HepG2 (cell line): Measurements from ENCODE around the gene MDP1. TPM values are rescaled to one million over a fixed set of nuclear protein-coding genes. Genes with fewer than 3 reads are reported as not detected.

Source experiments
- AGO2 ChIP-seq: fragments of 200-400 bp; formaldehyde crosslinking; optimal IDR thresholded peaks from 2 replicates; pipeline ENCODE3; 2017; ENCODE audit warnings: mild to moderate bottlenecking, low read depth, low read length, moderate library complexity
- ELK4 ChIP-seq: sonication (generic); formaldehyde crosslinking; IDR thresholded peaks from 2 replicates; pipeline ENCODE4 v1.9.0; 2021; ENCODE audit warnings: missing genetic modification reagents, borderline replicate concordance
- GPN1 ChIP-seq: sonication (generic); formaldehyde crosslinking; IDR thresholded peaks from 2 replicates; pipeline ENCODE4 v1.5.1; 2020; ENCODE audit warnings: missing genetic modification reagents, borderline replicate concordance
- HOMEZ ChIP-seq: IDR thresholded peaks from 2 replicates; pipeline ENCODE4 v1.6.1; 2016; ENCODE audit warnings: low read depth
- KDM1A ChIP-seq: IDR thresholded peaks from 2 replicates; pipeline ENCODE4 v1.6.1; 2016; ENCODE audit warnings: missing compliant biosample characterization
- KLF15 ChIP-seq: sonication (generic); formaldehyde crosslinking; IDR thresholded peaks from 2 replicates; pipeline ENCODE4 v1.8.1; 2023; ENCODE audit warnings: borderline replicate concordance, mild to moderate bottlenecking, inconsistent platforms, missing genetic modification reagents, mixed read lengths
- MTA1 ChIP-seq: sonication (generic); formaldehyde crosslinking; IDR thresholded peaks from 2 replicates; pipeline ENCODE4 v1.4.0; 2020; ENCODE audit warnings: missing genetic modification reagents, mild to moderate bottlenecking, borderline replicate concordance
- NONO ChIP-seq, 2 experiments: fragments of 450-650 bp in 1 of 2; sonication (generic) in 1 of 2; formaldehyde crosslinking in 1 of 2; IDR thresholded peaks in 1 of 2; conservative IDR thresholded peaks in 1 of 2; 2 replicates each; pipeline versions ENCODE4 v1.6.1 to v1.8.0; 2017 to 2022; ENCODE audit warnings: mild to moderate bottlenecking in 1 of 2, missing genetic modification reagents in 1 of 2, moderate library complexity in 1 of 2
- NR0B2 ChIP-seq: sonication (generic); formaldehyde crosslinking; IDR thresholded peaks from 2 replicates; pipeline ENCODE4 v1.4.0; 2020; ENCODE audit warnings: mild to moderate bottlenecking, missing genetic modification reagents
- PREB ChIP-seq: sonication (generic); formaldehyde crosslinking; IDR thresholded peaks from 2 replicates; pipeline ENCODE4 v1.4.0; 2020; ENCODE audit warnings: missing genetic modification reagents
- RBFOX2 ChIP-seq: fragments of 200-400 bp; formaldehyde crosslinking; IDR thresholded peaks from 2 replicates; pipeline ENCODE4 v1.6.1; 2017; ENCODE audit warnings: low read depth, mild to moderate bottlenecking, low read length
- ZBTB1 ChIP-seq: sonication (generic); formaldehyde crosslinking; IDR thresholded peaks from 2 replicates; pipeline ENCODE4 v1.4.0; 2020; ENCODE audit warnings: missing genetic modification reagents, borderline replicate concordance
- ZNF414 ChIP-seq: sonication (generic); formaldehyde crosslinking; IDR thresholded peaks from 2 replicates; pipeline ENCODE4 v1.5.0; 2020; ENCODE audit warnings: missing genetic modification reagents
- ZNF513 ChIP-seq: sonication (generic); formaldehyde crosslinking; conservative IDR thresholded peaks from 2 replicates; pipeline ENCODE4 v1.5.0; 2020; ENCODE audit warnings: missing genetic modification reagents
- ZNF607 ChIP-seq: sonication (generic); formaldehyde crosslinking; IDR thresholded peaks from 2 replicates; pipeline ENCODE4 v1.5.1; 2020; ENCODE audit warnings: missing genetic modification reagents, mild to moderate bottlenecking, borderline replicate concordance
- ZNF768 ChIP-seq: sonication (generic); formaldehyde crosslinking; IDR thresholded peaks from 2 replicates; pipeline ENCODE4 v1.4.0; 2020; ENCODE audit warnings: missing genetic modification reagents
- ZNF770 ChIP-seq: sonication (generic); formaldehyde crosslinking; IDR thresholded peaks from 2 replicates; pipeline ENCODE4 v1.5.0; 2020; ENCODE audit warnings: mild to moderate bottlenecking, missing genetic modification reagents
- ZNF83 ChIP-seq: sonication (generic); formaldehyde crosslinking; IDR thresholded peaks from 2 replicates; pipeline ENCODE4 v1.4.0; 2020; ENCODE audit warnings: missing genetic modification reagents, mild to moderate bottlenecking, borderline replicate concordance
- polyA plus RNA-seq, 8 experiments: library from polyadenylated mRNA; depleted of rRNA in 3 of 8; stranded (reverse) in 7 of 8; unstranded in 1 of 8; fragments of >200 nt; fragmentation: Illumina TruSeq in 4 of 8; extraction: Trizol in 4 of 8; gene quantifications; 2 replicates each; pipeline versions ENCODE4 v1.2.1 to v1.2.3, GENCODE V29; 2011 to 2016; ENCODE audit warnings: low read depth in 4 of 8, missing spikeins in 1 of 8, mixed read lengths in 1 of 8; ENCODE audit not compliant: insufficient read depth in 1 of 8
- total RNA-seq, 5 experiments: library from RNA; depleted of rRNA; stranded (reverse); fragments of >200 nt; fragmentation: Illumina TruSeq; extraction: Trizol; gene quantifications; 2 replicates each; pipeline ENCODE4 v1.2.3, GENCODE V29; 2016; ENCODE audit warnings: low read depth in 1 of 5

MDP1 gene
- total and polyA plus RNA-seq, 2 of the 13 experiments (the other 11 are each of a cell fraction or from before 2014, with no cell fraction given) = 44.1 to 48.7 TPM

GRCh38 chr14:24164518-24164991 lies 51.3 kb downstream of the MDP1 start (continued):
- TF ChIP-seq ZNF770 (CRISPR knock-in tag) = no peak
- 0 out of 2 replicates have a peak, but pooled peaks have one; percentile 41 for TF ChIP-seq ZNF83
- no peak for TF ChIP-seq ZBTB1 (CRISPR knock-in tag)
- no peak for TF ChIP-seq GPN1
- no peak for TF ChIP-seq ZNF607 (CRISPR knock-in tag)
- peak; percentile 67 for TF ChIP-seq AGO2
- no peak for TF ChIP-seq KDM1A
- TF ChIP-seq ZNF414 (CRISPR knock-in tag) = no peak
- no peak for TF ChIP-seq PREB (CRISPR knock-in tag)
- TF ChIP-seq ZNF513 (CRISPR knock-in tag) = no peak
- peak; percentile 60; the same call in 1 of the 2 replicates for TF ChIP-seq MTA1
- TF ChIP-seq RBFOX2 = peak; percentile 64
- no peak for TF ChIP-seq NONO (IDR thresholded peaks at IDR 0.05)
- TF ChIP-seq NONO (CRISPR knock-in tag; conservative IDR thresholded peaks at IDR 0.05) = no peak
- no peak for TF ChIP-seq NR0B2 (CRISPR knock-in tag)
- peak; percentile 45; the same call in 1 of the 2 replicates for TF ChIP-seq ZNF768 (CRISPR knock-in tag)
- no peak for TF ChIP-seq HOMEZ (CRISPR knock-in tag)
- no peak for TF ChIP-seq KLF15 (CRISPR knock-in tag)
- no peak for TF ChIP-seq ELK4 (CRISPR knock-in tag)
